Neural progenitor cell (in vitro differentiated cells): ENCODE results near the gene PLTP.

Experiments used
- CTCF ChIP-seq: fragments of 200-600 bp; sonication (generic); IDR thresholded peaks from 2 replicates; pipeline ENCODE4 v1.5.1; 2017; ENCODE audit warnings: antibody characterized with exemption, mild to moderate bottlenecking
- EZH2 ChIP-seq: fragments of 200-600 bp; sonication (generic); IDR thresholded peaks from 2 replicates; pipeline ENCODE4 v1.6.1; 2017; ENCODE audit warnings: antibody characterized with exemption, mild to moderate bottlenecking, moderate library complexity

GRCh38 chr20:45918182-45918737 is 6.3 kb upstream of the PLTP start:
- no peak for TF ChIP-seq CTCF
- no peak for TF ChIP-seq EZH2
